ENCODE measurements around the gene CLEC16A.
"Not testable (repeated sequence)": the region's sequence is repeated elsewhere in the genome, so short reads cannot be mapped to it uniquely, and the experiment has no call there.

CLEC16A gene

DNA sequence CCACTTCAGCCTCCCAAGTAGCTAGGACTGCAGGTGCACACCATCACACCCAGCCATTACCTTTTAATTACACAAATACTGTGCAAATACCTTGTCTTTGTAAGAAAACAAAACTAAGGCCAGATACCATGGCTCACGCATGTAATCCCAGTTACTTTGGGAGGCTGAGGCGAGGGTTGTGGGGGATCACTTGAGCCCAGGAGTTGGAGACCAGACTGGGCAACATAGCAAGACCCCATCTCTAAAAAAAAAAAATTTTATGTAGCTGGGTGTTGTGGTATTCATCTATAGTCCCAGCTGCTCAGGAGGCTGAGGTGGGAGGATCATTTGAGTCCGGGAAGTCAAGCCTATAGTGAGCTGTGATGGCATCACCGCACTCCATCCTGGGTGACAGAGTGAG is 151.6 kb downstream of the CLEC16A start:
- TF ChIP-seq ZNF274 (IDR thresholded peaks at IDR 0.05; ENCODE audit: low read depth, low read length), result no peak
- H3K4me3 ChIP-seq (ENCODE audit: low read length), result no peak overlapping the region

DNA sequence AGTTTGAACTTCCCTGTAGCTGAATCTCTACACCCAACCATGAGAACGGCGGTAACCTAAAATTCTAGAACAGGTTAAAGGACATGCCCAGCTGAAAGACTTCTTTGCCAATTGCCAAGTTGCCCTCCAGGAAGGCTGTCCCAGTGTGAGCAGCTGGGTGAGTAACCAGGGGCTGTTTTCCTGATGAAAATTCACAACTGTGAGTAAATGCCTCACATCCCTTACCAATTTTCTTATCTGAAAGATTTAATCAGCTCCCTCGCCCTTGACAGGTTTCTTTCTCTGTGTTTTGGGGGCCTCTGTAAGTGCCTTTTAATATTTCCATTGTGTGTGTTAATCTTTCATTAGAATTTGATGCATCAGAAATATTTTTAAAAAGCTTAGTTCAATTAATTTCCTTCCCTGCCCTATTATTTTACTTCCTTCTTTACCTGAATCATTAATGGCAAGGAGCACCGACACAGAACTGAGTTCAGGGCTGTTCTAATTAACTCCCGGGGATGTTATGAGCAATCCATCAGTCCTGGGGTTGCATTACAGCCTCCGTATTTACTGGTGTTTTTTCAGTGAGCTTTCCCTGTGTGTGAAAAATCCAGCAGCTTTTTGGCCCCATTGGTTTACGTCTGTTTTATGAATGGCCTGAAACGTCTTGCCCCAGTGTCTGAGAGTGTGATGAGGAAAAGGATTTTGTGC is 152.9 kb downstream of the CLEC16A start:
- H3K4me3 ChIP-seq (ENCODE audit: low read length), result no peak overlapping the region
- TF ChIP-seq ZNF274 (IDR thresholded peaks at IDR 0.05; ENCODE audit: low read depth, low read length), result no peak

DNA sequence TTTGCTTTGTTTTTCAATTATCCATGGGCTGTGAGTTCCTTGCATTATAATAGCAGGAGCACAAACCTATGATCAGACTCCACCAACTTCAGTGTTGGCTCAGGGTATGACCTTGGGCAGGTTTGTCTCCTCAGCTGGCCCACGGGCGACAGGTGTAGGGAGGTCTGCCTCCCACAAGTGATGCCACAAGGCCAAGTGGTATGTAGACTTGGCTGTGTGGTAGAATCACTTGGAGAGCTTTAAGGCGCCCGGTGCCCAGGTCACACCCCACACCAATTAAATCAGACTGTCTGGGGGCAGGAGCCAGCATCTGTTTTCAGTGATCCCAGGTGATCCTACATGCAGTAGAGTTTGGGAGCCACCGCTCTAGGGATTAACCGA is 153.4 kb downstream of the CLEC16A start:
- H3K4me3 ChIP-seq (ENCODE audit: low read length), result no peak overlapping the region
- no peak for TF ChIP-seq ZNF274 (IDR thresholded peaks at IDR 0.05; ENCODE audit: low read depth, low read length)

DNA sequence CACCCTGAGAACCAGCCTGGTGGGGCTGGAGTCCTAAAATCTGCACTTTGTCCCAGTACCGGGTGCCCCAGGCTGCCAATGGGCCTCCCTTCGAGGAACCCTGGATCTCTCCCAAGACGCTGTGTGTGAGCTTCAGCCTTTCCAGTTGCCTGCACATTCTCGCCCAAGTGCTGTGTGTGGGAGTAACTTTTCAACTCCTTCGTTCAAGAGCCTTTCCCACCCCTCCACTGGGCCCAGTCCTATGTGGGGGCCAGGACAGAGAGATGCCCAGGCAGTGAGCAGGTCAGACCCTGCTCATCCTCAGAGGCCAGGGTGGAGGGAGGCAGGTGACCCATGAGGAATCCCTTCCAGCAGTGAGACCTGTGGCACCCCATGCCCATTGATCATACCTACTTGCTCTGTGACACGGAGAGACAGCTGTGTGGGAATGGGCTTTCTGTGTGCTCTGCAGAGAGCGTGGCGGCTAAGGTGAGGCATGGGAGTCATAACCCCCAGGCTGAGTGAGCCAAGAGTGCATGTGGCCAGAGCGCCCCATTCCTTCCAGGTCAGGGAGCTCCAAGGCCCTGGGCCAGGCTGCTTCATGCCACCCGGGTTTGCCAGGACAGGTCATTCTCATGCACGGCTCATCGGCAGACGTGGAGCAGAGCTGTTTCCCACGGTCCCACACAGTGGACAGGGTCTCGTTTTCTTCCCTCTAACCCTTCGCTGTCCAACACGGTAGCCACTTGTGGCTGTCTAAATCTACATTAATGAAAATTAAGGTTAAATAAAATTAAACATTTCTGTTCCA is 154.4 kb downstream of the CLEC16A start:
- no peak for TF ChIP-seq ZNF274 (IDR thresholded peaks at IDR 0.05; ENCODE audit: low read depth, low read length)
- no peak overlapping the region for H3K4me3 ChIP-seq (ENCODE audit: low read length)

DNA sequence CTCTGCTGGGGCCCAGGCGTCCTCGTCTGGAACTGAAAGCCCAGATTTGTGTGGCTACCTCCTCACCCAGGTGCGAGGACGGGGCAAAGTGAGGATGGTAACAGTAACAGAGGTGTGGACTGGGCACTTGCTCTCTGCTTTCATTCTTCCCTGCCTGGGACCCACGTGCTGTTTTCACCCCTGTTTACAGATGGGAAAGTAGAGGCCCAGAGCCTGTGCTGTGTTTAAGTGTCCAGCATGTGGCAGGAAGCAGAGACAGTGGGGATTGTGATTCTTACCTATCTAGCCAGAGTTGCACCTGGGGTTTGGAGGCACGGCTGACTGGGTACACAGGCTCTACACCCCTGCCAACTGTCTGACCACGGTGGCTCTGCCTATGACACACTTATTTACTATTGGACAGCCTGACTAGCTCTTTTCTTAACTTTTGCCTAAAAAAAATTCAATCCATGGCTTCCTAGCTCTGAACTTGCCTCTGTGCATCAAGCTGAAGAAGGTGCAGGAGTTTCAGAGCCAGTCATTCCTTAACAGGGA is 155.4 kb downstream of the CLEC16A start:
- H3K4me3 ChIP-seq (ENCODE audit: low read length), result no peak overlapping the region
- TF ChIP-seq ZNF274 (IDR thresholded peaks at IDR 0.05; ENCODE audit: low read depth, low read length), result no peak

DNA sequence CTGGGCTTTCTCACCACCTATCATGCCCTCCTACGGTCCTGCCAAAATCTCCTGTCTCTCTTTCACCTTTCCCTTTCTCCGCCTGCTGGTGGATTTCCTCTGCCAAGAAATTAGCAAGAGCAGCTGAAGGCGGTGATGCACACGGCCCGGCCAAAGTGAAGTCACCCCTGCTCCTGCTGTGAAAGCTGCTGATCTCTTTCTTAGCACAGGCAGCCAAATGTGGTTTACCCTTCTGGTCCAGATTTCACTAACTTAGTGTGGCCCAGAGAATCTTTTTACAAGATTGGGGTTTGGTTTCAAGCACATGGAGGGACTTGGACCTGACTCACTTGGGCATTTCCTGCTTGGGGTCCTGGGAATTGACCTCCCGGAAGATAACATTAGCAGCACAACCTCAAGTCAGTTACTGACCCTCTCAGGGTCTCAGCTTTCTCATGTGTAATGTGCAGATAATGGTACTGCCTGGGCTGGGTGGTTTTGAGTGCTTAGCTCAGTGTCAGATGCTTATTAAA is 155.9 kb downstream of the CLEC16A start:
- H3K4me3 ChIP-seq (ENCODE audit: low read length), result no peak overlapping the region
- TF ChIP-seq ZNF274 (IDR thresholded peaks at IDR 0.05; ENCODE audit: low read depth, low read length), result no peak

DNA sequence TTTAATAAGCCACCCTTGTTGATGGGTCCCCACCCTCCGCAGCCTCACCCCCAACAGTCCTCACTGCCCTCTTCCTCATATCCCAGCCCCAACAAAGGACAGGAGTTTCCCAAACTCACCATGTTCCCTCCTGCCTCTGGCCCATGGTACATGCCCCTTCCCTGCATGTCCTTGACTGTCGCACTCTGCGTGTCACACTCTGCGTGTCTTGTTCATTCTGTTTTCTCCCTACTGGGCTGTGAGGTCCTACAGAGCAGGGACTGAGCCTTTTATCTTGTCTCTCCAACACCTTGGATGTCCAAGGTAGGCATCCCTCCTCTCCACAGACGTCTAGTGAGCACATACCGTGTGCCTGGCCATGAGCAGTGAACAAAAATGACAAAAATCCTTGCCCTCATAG is 156.9 kb downstream of the CLEC16A start:
- no peak for TF ChIP-seq ZNF274 (IDR thresholded peaks at IDR 0.05; ENCODE audit: low read depth, low read length)
- no peak overlapping the region for H3K4me3 ChIP-seq (ENCODE audit: low read length)

DNA sequence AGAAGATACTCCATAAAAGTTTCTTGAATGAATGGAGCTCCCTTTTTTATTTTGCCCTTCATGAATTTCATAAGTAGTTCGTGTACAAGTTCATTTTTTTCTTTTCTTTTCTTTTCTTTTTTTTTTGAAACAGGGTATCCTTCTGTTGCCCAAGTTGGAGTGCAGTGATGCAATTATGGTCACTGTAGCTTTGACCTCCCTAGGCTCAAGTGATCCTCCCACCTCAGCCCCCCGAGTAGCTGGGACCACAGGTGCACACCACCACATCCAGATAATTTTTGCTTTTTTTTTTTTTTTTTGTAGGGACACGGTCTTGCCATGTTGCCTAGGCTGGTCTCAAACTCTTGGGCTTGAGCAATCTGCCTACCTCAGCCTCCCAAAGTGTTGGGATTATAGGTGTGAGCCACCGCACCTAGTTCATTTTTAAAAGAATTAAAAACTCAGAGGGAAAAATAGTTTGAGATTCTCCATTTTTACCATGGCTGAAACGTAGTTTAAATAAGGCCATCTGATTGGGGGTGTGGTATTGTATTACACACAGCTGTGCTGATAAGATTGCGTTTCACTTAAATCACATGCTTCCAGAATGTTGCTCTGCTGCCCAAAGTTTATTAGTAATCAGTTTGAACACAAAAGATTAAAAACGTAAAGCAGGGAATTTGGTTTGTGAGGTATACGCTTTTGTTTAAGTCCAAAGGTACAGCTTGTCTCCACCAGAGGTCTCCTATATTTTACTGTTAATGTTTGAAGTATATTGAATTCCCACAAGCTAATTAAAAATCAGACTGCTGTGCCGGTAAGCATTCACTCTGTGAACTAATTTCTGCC is 157.5 kb downstream of the CLEC16A start:
- TF ChIP-seq ZNF274 (IDR thresholded peaks at IDR 0.05; ENCODE audit: low read depth, low read length), result no peak
- no peak overlapping the region for H3K4me3 ChIP-seq (ENCODE audit: low read length)

DNA sequence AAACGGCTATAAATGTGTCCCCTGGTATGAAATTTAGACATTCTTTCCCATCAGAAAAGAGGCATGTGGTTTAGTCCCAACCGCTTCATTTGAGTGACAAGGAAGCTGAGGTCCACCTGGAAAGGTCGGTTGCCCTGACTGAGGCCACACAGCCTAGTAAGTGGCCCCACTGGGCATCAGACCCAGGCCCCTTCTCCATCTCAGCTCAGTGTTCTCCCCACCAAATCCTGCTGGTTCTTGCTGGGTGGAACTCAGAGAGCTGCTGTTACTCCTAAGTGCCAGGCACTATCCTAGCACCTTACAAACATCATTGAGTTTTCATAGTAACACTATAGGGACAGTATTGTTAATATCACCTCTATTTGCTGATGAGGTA is 158.1 kb downstream of the CLEC16A start:
- H3K4me3 ChIP-seq (ENCODE audit: low read length), result no peak overlapping the region
- TF ChIP-seq ZNF274 (IDR thresholded peaks at IDR 0.05; ENCODE audit: low read depth, low read length), result no peak

DNA sequence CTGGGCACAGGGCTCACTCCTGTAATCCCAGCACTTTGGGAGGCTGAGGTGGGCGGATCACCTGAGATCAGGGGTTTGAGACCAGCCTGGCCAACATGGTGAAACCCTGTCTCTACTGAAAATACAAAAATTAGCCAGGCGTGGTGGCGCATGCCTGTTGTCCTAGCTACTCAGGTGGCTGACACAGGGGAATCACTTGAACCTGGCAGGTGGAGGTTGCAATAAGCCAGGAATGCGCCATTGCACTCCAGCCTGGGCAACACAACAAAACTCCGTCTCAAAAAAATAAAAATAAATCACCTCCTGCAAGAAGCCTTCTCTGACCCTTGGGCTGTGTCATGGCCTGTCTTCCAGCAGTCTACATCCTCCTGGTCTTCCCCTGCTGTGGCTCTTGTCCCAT is 158.9 kb downstream of the CLEC16A start:
- H3K4me3 ChIP-seq (ENCODE audit: low read length), result not testable (repeated sequence)

DNA sequence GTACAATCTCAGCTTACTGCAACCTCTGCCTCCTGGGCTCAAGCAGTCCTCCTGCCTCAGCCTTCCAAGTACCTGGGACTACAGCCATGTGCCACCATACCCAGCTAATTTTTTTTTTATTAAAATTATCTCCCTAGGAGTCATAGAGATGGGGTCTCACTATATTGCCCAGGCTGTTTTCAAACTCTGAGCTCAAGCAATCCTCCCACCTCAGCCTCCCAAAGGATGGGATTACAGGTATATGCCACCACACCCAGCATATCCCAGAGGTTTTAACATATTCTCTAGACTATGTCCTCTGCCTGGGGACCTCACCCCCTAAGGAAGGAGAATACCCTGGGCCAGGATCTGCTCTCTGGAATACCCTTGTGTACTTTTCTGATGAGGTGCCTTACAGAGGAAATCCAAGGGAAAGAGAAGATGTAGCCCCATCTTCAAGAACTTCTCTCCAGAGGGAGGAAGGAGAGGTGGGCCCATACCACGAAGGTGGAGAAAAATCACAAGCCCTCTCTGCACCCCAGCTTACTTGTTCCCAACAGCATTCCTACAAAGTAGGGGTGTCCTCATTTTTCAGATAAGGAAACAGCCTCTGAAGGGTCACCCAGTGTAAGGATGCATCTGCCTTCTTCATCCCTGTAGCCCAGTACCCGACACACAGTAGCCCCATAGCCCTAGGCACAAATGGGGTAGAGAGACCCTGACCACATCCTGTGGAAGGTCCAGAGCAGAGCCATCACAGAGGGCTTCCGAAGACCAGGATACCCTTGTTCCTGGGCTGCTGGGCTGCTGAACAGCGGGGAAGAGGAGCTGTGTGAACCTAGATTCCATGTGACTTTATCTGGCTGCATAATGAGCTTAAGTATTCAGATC is 160.0 kb downstream of the CLEC16A start:
- TF ChIP-seq ZNF274 (IDR thresholded peaks at IDR 0.05; ENCODE audit: low read depth, low read length), result no peak
- peak overlapping the region; percentile 22; the same call in 1 of the 2 replicates for H3K4me3 ChIP-seq (ENCODE audit: low read length)

DNA sequence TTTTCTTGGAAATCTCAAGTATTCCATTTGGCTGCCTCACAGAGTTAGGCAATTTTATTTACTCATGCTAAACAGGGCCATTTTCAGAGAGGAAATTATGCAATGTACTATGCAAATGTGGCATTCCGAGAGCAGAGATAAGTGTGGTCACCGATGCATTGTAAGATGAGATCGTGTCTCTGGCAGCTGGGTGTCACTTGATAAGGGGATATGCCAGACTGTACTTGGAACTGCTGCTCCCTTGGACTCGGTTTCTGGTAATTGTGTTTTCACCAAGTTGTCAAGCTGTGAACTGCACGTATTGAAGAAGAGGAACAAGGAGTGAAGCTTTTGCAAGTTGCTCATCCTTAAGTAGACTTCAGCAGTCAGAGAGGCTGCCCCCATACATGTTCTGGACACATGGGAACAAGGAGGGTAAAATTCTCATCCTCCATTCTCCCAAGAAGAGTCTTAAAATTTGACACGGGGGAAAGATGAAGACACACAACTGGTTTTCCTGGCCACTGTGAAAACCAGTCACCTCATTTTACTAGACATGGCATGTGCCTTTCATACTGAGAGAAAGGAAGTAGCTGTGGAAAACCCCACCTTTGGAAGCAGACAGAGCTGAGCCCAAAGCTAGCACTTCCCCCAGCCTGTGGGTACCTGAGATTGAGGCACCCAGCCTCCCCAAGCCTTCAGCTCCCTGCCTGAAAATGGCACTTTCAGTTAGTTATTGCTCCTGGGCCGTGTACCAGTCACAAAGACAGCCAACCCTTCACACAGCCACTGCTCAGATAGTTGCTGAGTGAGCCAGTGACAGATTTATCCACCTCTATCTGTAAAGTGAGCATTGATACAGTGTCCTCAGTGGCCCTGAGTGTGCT is 160.9 kb downstream of the CLEC16A start:
- H3K4me3 ChIP-seq (ENCODE audit: low read length), result peak overlapping the region; percentile 22; the same call in 1 of the 2 replicates
- TF ChIP-seq ZNF274 (IDR thresholded peaks at IDR 0.05; ENCODE audit: low read depth, low read length), result no peak

Data from GM08714 (cell line).